ENCODE data around the gene AKR1B1. TPM values are rescaled to one million over a fixed set of nuclear protein-coding genes. Genes with fewer than 3 reads are reported as not detected.

Gene AKR1B1
- polyA plus RNA-seq, 1 donor = 33.0 TPM

GRCh38 chr7:134448356-134449229, 10.3 kb downstream of the AKR1B1 start:
- no peak for DNase-seq
- H3K4me3 ChIP-seq (ENCODE audit: low read length) = no peak overlapping the region
- no peaks in the 10 kb centered on the region for H3K27me3 ChIP-seq (ENCODE audit: control insufficient read depth, insufficient read depth, low read length)
- peaks cover 32% of the 10 kb centered on the region for H3K36me3 ChIP-seq (ENCODE audit: control insufficient read depth, insufficient read depth, low read length)
- no peak overlapping the region for H3K27ac ChIP-seq (ENCODE audit: low read length)
- 94% methylated on average over 3 of the region's 11 CpGs for WGBS (ENCODE audit: insufficient coverage, low lambda C conversion rate)
- H3K9me3 ChIP-seq (ENCODE audit: control insufficient read depth, low read depth, low read length) = no peaks in the 10 kb centered on the region
- peaks cover 10% of the 10 kb centered on the region for H3K4me1 ChIP-seq (ENCODE audit: control insufficient read depth, insufficient read depth, low read length)

- H3K36me3 ChIP-seq (ENCODE audit: control insufficient read depth, insufficient read depth, low read length) = peaks cover 41% of the 10 kb centered on the region
- H3K4me3 ChIP-seq (ENCODE audit: low read length) = no peak overlapping the region
- DNase-seq = no peak
- no peaks in the 10 kb centered on the region for H3K9me3 ChIP-seq (ENCODE audit: control insufficient read depth, low read depth, low read length)
- H3K27ac ChIP-seq (ENCODE audit: low read length) = no peak overlapping the region
- peaks cover 10% of the 10 kb centered on the region for H3K4me1 ChIP-seq (ENCODE audit: control insufficient read depth, insufficient read depth, low read length)
- no CpG with 5 or more reads among the region's 9 CpGs for WGBS (ENCODE audit: insufficient coverage, low lambda C conversion rate)
- H3K27me3 ChIP-seq (ENCODE audit: control insufficient read depth, insufficient read depth, low read length) = no peaks in the 10 kb centered on the region
Measured at GRCh38 chr7:134447383-134447782, 11.5 kb downstream of the AKR1B1 start.

- H3K4me3 ChIP-seq (ENCODE audit: low read length) = no peak overlapping the region
- WGBS (ENCODE audit: insufficient coverage, low lambda C conversion rate) = no CpG with 5 or more reads among the region's 10 CpGs
- H3K4me1 ChIP-seq (ENCODE audit: control insufficient read depth, insufficient read depth, low read length) = peaks cover 10% of the 10 kb centered on the region
- no peak for DNase-seq
- H3K36me3 ChIP-seq (ENCODE audit: control insufficient read depth, insufficient read depth, low read length) = peaks cover 42% of the 10 kb centered on the region
- no peaks in the 10 kb centered on the region for H3K9me3 ChIP-seq (ENCODE audit: control insufficient read depth, low read depth, low read length)
- no peak overlapping the region for H3K27ac ChIP-seq (ENCODE audit: low read length)
- H3K27me3 ChIP-seq (ENCODE audit: control insufficient read depth, insufficient read depth, low read length) = no peaks in the 10 kb centered on the region
Measured at GRCh38 chr7:134446923-134447322, 12.0 kb downstream of the AKR1B1 start.

GRCh38 chr7:134446446-134446845, 12.5 kb downstream of the AKR1B1 start:
- H3K9me3 ChIP-seq (ENCODE audit: control insufficient read depth, low read depth, low read length) = no peaks in the 10 kb centered on the region
- no peak overlapping the region for H3K4me3 ChIP-seq (ENCODE audit: low read length)
- WGBS (ENCODE audit: insufficient coverage, low lambda C conversion rate) = 80% methylated on average over 1 of the region's 9 CpGs
- DNase-seq = no peak
- H3K27ac ChIP-seq (ENCODE audit: low read length) = no peak overlapping the region
- H3K27me3 ChIP-seq (ENCODE audit: control insufficient read depth, insufficient read depth, low read length) = no peaks in the 10 kb centered on the region
- H3K36me3 ChIP-seq (ENCODE audit: control insufficient read depth, insufficient read depth, low read length) = peaks cover 45% of the 10 kb centered on the region
- peaks cover 10% of the 10 kb centered on the region for H3K4me1 ChIP-seq (ENCODE audit: control insufficient read depth, insufficient read depth, low read length)

- H3K4me1 ChIP-seq (ENCODE audit: control insufficient read depth, insufficient read depth, low read length) = no peaks in the 10 kb centered on the region
- no peaks in the 10 kb centered on the region for H3K9me3 ChIP-seq (ENCODE audit: control insufficient read depth, low read depth, low read length)
- H3K4me3 ChIP-seq (ENCODE audit: low read length) = no peak overlapping the region
- peaks cover 49% of the 10 kb centered on the region for H3K36me3 ChIP-seq (ENCODE audit: control insufficient read depth, insufficient read depth, low read length)
- DNase-seq = no peak
- no peak overlapping the region for H3K27ac ChIP-seq (ENCODE audit: low read length)
- no peaks in the 10 kb centered on the region for H3K27me3 ChIP-seq (ENCODE audit: control insufficient read depth, insufficient read depth, low read length)
- 100% methylated on average over 1 of the region's 4 CpGs for WGBS (ENCODE audit: insufficient coverage, low lambda C conversion rate)
Measured at GRCh38 chr7:134444961-134445315, 14.0 kb downstream of the AKR1B1 start.

- no peaks in the 10 kb centered on the region for H3K4me1 ChIP-seq (ENCODE audit: control insufficient read depth, insufficient read depth, low read length)
- H3K27me3 ChIP-seq (ENCODE audit: control insufficient read depth, insufficient read depth, low read length) = no peaks in the 10 kb centered on the region
- no peaks in the 10 kb centered on the region for H3K9me3 ChIP-seq (ENCODE audit: control insufficient read depth, low read depth, low read length)
- no CpG with 5 or more reads among the region's 9 CpGs for WGBS (ENCODE audit: insufficient coverage, low lambda C conversion rate)
- no peak overlapping the region for H3K4me3 ChIP-seq (ENCODE audit: low read length)
- peaks cover 49% of the 10 kb centered on the region for H3K36me3 ChIP-seq (ENCODE audit: control insufficient read depth, insufficient read depth, low read length)
- no peak overlapping the region for H3K27ac ChIP-seq (ENCODE audit: low read length)
- no peak for DNase-seq
Measured at GRCh38 chr7:134444198-134444960, 14.5 kb downstream of the AKR1B1 start.

GRCh38 chr7:134443396-134444070, 15.4 kb downstream of the AKR1B1 start:
- 83% methylated on average over 1 of the region's 10 CpGs for WGBS (ENCODE audit: insufficient coverage, low lambda C conversion rate)
- peaks cover 45% of the 10 kb centered on the region for H3K36me3 ChIP-seq (ENCODE audit: control insufficient read depth, insufficient read depth, low read length)
- H3K4me3 ChIP-seq (ENCODE audit: low read length) = no peak overlapping the region
- no peak for DNase-seq
- no peaks in the 10 kb centered on the region for H3K4me1 ChIP-seq (ENCODE audit: control insufficient read depth, insufficient read depth, low read length)
- no peaks in the 10 kb centered on the region for H3K9me3 ChIP-seq (ENCODE audit: control insufficient read depth, low read depth, low read length)
- no peaks in the 10 kb centered on the region for H3K27me3 ChIP-seq (ENCODE audit: control insufficient read depth, insufficient read depth, low read length)
- no peak overlapping the region for H3K27ac ChIP-seq (ENCODE audit: low read length)

- H3K27ac ChIP-seq (ENCODE audit: low read length) = no peak overlapping the region
- DNase-seq = no peak
- no peaks in the 10 kb centered on the region for H3K9me3 ChIP-seq (ENCODE audit: control insufficient read depth, low read depth, low read length)
- H3K4me1 ChIP-seq (ENCODE audit: control insufficient read depth, insufficient read depth, low read length) = no peaks in the 10 kb centered on the region
- H3K4me3 ChIP-seq (ENCODE audit: low read length) = no peak overlapping the region
- H3K36me3 ChIP-seq (ENCODE audit: control insufficient read depth, insufficient read depth, low read length) = peaks cover 36% of the 10 kb centered on the region
- no peaks in the 10 kb centered on the region for H3K27me3 ChIP-seq (ENCODE audit: control insufficient read depth, insufficient read depth, low read length)
- WGBS (ENCODE audit: insufficient coverage, low lambda C conversion rate) = no CpG with 5 or more reads among the region's 9 CpGs
Measured at GRCh38 chr7:134442441-134443220, 16.3 kb downstream of the AKR1B1 start.

GRCh38 chr7:134441264-134441663, 17.6 kb downstream of the AKR1B1 start:
- peaks cover 30% of the 10 kb centered on the region for H3K36me3 ChIP-seq (ENCODE audit: control insufficient read depth, insufficient read depth, low read length)
- H3K4me3 ChIP-seq (ENCODE audit: low read length) = no peak overlapping the region
- no peak overlapping the region for H3K27ac ChIP-seq (ENCODE audit: low read length)
- H3K27me3 ChIP-seq (ENCODE audit: control insufficient read depth, insufficient read depth, low read length) = no peaks in the 10 kb centered on the region
- no peaks in the 10 kb centered on the region for H3K9me3 ChIP-seq (ENCODE audit: control insufficient read depth, low read depth, low read length)
- no peak for DNase-seq
- WGBS (ENCODE audit: insufficient coverage, low lambda C conversion rate) = no CpG with 5 or more reads among the region's 4 CpGs
- no peaks in the 10 kb centered on the region for H3K4me1 ChIP-seq (ENCODE audit: control insufficient read depth, insufficient read depth, low read length)

GRCh38 chr7:134440476-134440875, 18.4 kb downstream of the AKR1B1 start:
- Histone ChIP-seq H3K27me3 (ENCODE audit: control insufficient read depth, insufficient read depth, low read length) (no peaks in the 10 kb centered on the region), H3K4me1 (ENCODE audit: control insufficient read depth, insufficient read depth, low read length) (no peaks in the 10 kb centered on the region), H3K27ac (ENCODE audit: low read length) (no peak overlapping the region), H3K4me3 (ENCODE audit: low read length) (no peak overlapping the region), H3K9me3 (ENCODE audit: control insufficient read depth, low read depth, low read length) (no peaks in the 10 kb centered on the region), H3K36me3 (ENCODE audit: control insufficient read depth, insufficient read depth, low read length) (peaks cover 28% of the 10 kb centered on the region)
- WGBS (ENCODE audit: insufficient coverage, low lambda C conversion rate) = no CpG with 5 or more reads among the region's 4 CpGs
- no peak for DNase-seq
